ENCODE measurements around the gene BSG.

GRCh38 chr19:577439-578392 lies 5.3 kb downstream of the BSG start:
- TF ChIP-seq REST (IDR thresholded peaks at IDR 0.05; ENCODE audit: insufficient read depth in 1 of 2, low read depth in 2 of 2, low read length in 2 of 2) (no peak), TAF1 (IDR thresholded peaks at IDR 0.05; ENCODE audit: borderline replicate concordance, insufficient read depth, low read length) (no peak), POLR2AphosphoS5 (IDR thresholded peaks at IDR 0.05; ENCODE audit: low read depth, low read length) (no peak), SIN3A (IDR thresholded peaks at IDR 0.05; ENCODE audit: borderline replicate concordance, insufficient read depth, low read length) (no peak), FOXP2 (optimal IDR thresholded peaks at IDR 0.05; ENCODE audit: borderline replicate concordance, extremely low read depth, extremely low read length, insufficient read depth) (no peak)

Data from PFSK-1 (cell line).